K562 (cell line): Measurements from ENCODE around the gene ITSN1. TPM values are rescaled to one million over a fixed set of nuclear protein-coding genes. Genes with fewer than 3 reads are reported as not detected.

Source experiments
- ATAC-seq: fragments of 200-7000 bp; cut with Tn5 transposase; 3 replicates; pipeline ENCODE4 v1.9.1; 2020; ENCODE audit warnings: moderate library complexity
- BruUV-seq: library from RNA; stranded (reverse); fragments of 400-500 nt; replicated peaks from 2 replicates; lab custom pipeline; 2021; lab: Mats Ljungman, UMichigan
- CTCF ChIA-PET: fragments of 300-600 bp; formaldehyde crosslinking; extraction: SDS; loops from one replicate; lab custom pipeline; 2021; ENCODE audit warnings: low intra/inter-chr PET ratio; lab: Yijun Ruan, JAX
- POLR2A ChIA-PET: fragments of 300-600, 350-650 bp; sonication (Branson Sonifier 250); formaldehyde crosslinking; extraction: SDS; loops from one replicate; lab custom pipeline; 2021; ENCODE audit warnings: antibody characterized with exemption, inconsistent platforms; lab: Yijun Ruan, JAX
- DNase-seq, 4 experiments: peaks; one replicate each; pipeline versions ENCODE4 v3.0.0 to v3.0.0-alpha.2; 2011 to 2018; ENCODE audit warnings: low spot score in 3 of 4, mixed read lengths in 3 of 4; ENCODE audit errors: extremely low read depth in 1 of 4
- FAIRE-seq: peaks from 2 replicates; lab custom pipeline; 2011; peaks lifted over from hg19 to GRCh38; lab: Jason Lieb, UNC
- H2AFZ ChIP-seq: 2 replicates; pipeline ENCODE4 v1.6.0; 2011; ENCODE audit warnings: low read depth, low read length, control low read depth, inconsistent platforms
- H3K27ac ChIP-seq: fragments of 200-600 bp; 3 replicates; pipeline ENCODE4 v1.8.0; 2011; ENCODE audit warnings: low read depth, mild to moderate bottlenecking, control low read depth, inconsistent platforms, low read length, moderate library complexity, mixed read lengths; ENCODE audit errors: extremely low read depth
- H3K27me3 ChIP-seq, 2 experiments: fragments of 300-600 bp in 1 of 2; 2 replicates in 1 of 2; 3 replicates in 1 of 2; pipeline versions ENCODE4 v1.6.0 to v1.8.0; 2011; ENCODE audit warnings: inconsistent platforms in 2 of 2, low read length in 2 of 2, mild to moderate bottlenecking in 1 of 2, mixed read lengths in 1 of 2, moderate library complexity in 1 of 2; ENCODE audit not compliant: control insufficient read depth in 2 of 2, insufficient read depth in 2 of 2
- H3K36me3 ChIP-seq: fragments of 300-600 bp; 3 replicates; pipeline ENCODE4 v1.8.0; 2011; ENCODE audit warnings: mild to moderate bottlenecking, low read length, inconsistent platforms; ENCODE audit not compliant: control insufficient read depth, insufficient read depth
- H3K4me1 ChIP-seq, 2 experiments: fragments of 200-600 bp in 1 of 2; replicated peaks in 1 of 2; 2 replicates in 1 of 2; 3 replicates in 1 of 2; pipeline versions ENCODE4 v1.5.1 to v1.8.0; 2011; ENCODE audit warnings: inconsistent platforms in 2 of 2, low read length in 2 of 2, mild to moderate bottlenecking in 1 of 2, mixed read lengths in 1 of 2, moderate library complexity in 1 of 2; ENCODE audit not compliant: control insufficient read depth in 2 of 2, insufficient read depth in 2 of 2
- H3K4me2 ChIP-seq: 2 replicates; pipeline ENCODE4 v1.6.1; 2011; ENCODE audit warnings: low read length, control low read depth, inconsistent platforms, mixed read lengths; ENCODE audit not compliant: insufficient read depth
- H3K4me3 ChIP-seq: fragments of 200-600 bp; sonication (generic), shearing (Covaris generic); 2 replicates; pipeline ENCODE4 v1.5.1; 2016; ENCODE audit warnings: control low read depth, inconsistent platforms
- H3K79me2 ChIP-seq: fragments of 200-600 bp; 3 replicates; pipeline ENCODE4 v1.8.0; 2011; ENCODE audit warnings: low read length, inconsistent platforms; ENCODE audit not compliant: control insufficient read depth, insufficient read depth
- H3K9ac ChIP-seq, 2 experiments: 2 replicates each; pipeline versions ENCODE4 v1.6.0 to v1.6.1; 2011; ENCODE audit warnings: low read depth in 2 of 2, low read length in 2 of 2, control low read depth in 1 of 2, inconsistent platforms in 1 of 2, mild to moderate bottlenecking in 1 of 2, mixed read lengths in 1 of 2; ENCODE audit not compliant: insufficient read depth in 1 of 2
- H3K9me1 ChIP-seq: one replicate; pipeline ENCODE4 v1.6.0; 2011; ENCODE audit warnings: inconsistent platforms, mild to moderate bottlenecking, low read length, moderate library complexity; ENCODE audit not compliant: control insufficient read depth, insufficient read depth
- H3K9me3 ChIP-seq: replicated peaks from 2 replicates; pipeline ENCODE4 v1.5.1; 2011; ENCODE audit warnings: low read depth, low read length, inconsistent platforms; ENCODE audit not compliant: control insufficient read depth, insufficient read depth
- H4K20me1 ChIP-seq: replicated peaks from 2 replicates; pipeline ENCODE4 v1.6.1; 2011; ENCODE audit warnings: low read length, inconsistent platforms, mixed read lengths; ENCODE audit not compliant: control insufficient read depth, insufficient read depth
- ARHGAP35 ChIP-seq: fragments of 450-650 bp; IDR thresholded peaks from 2 replicates; pipeline ENCODE4 v1.6.1; 2018; ENCODE audit not compliant: partially characterized antibody
- ARID4B ChIP-seq: sonication (generic); formaldehyde crosslinking; IDR thresholded peaks from 2 replicates; pipeline ENCODE4 v1.8.0; 2022; ENCODE audit warnings: mild to moderate bottlenecking, missing genetic modification reagents
- C11orf30 ChIP-seq: fragments of 450-650 bp; IDR thresholded peaks from 2 replicates; pipeline ENCODE4 v1.6.1; 2016; ENCODE audit warnings: low read depth, mild to moderate bottlenecking
- DMBX1 ChIP-seq: fragments of 250-450 bp; sonication (Bioruptor Pico); IDR thresholded peaks from 2 replicates; pipeline ENCODE4 v1.8.0; 2022; ENCODE audit warnings: inconsistent platforms, mild to moderate bottlenecking, moderate library complexity, borderline replicate concordance
- HDAC3 ChIP-seq: fragments of 450-650 bp; IDR thresholded peaks from 2 replicates; pipeline ENCODE4 v1.6.1; 2018; ENCODE audit warnings: borderline replicate concordance, mild to moderate bottlenecking, moderate library complexity; ENCODE audit not compliant: partially characterized antibody
- HEY1 ChIP-seq: fragments of 250-450 bp; sonication (Bioruptor Pico); IDR thresholded peaks from 2 replicates; pipeline ENCODE4 v1.5.0; 2020; ENCODE audit warnings: mild to moderate bottlenecking, moderate library complexity, borderline replicate concordance
- MAFG ChIP-seq: fragments of 450-650 bp; conservative IDR thresholded peaks from 2 replicates; pipeline ENCODE4 v1.6.1; 2016; ENCODE audit warnings: missing genetic modification characterization, missing compliant biosample characterization
- ZFX ChIP-seq: sonication (generic); formaldehyde crosslinking; IDR thresholded peaks from 2 replicates; pipeline ENCODE4 v1.8.0; 2022; ENCODE audit warnings: mild to moderate bottlenecking, missing genetic modification reagents, moderate library complexity
- ZNF239 ChIP-seq: fragments of 250-450 bp; sonication (Bioruptor Pico); IDR thresholded peaks from 2 replicates; pipeline ENCODE4 v1.4.0; 2020; ENCODE audit warnings: mild to moderate bottlenecking
- ZNF444 ChIP-seq: fragments of 250-450 bp; sonication (Bioruptor Pico); IDR thresholded peaks from 2 replicates; pipeline ENCODE4 v1.4.0; 2020; ENCODE audit warnings: mild to moderate bottlenecking, moderate library complexity
- ZNF707 ChIP-seq: fragments of 250-450 bp; sonication (Bioruptor Pico); conservative IDR thresholded peaks from 2 replicates; pipeline ENCODE4 v1.8.0; 2022; ENCODE audit warnings: inconsistent platforms, mild to moderate bottlenecking, moderate library complexity
- ZSCAN29 ChIP-seq: fragments of 450-650 bp; IDR thresholded peaks from 2 replicates; pipeline ENCODE4 v1.6.1; 2017
- WGBS: fragments of 100-300 bp; shearing (Covaris generic); methylation state at CpG from one replicate; pipeline ENCODE4 v1.1.6; 2016; ENCODE audit warnings: low coverage, mixed read lengths; ENCODE audit not compliant: insufficient coverage; ENCODE audit errors: missing lambda C conversion rate; 5-methylcytosine and 5-hydroxymethylcytosine counted together
- in situ Hi-C: fragments of 300-500 bp; cut with MboI; formaldehyde crosslinking; loops from 4 replicates; pipeline ENCODE4 v1.15.0; 2018; ENCODE audit warnings: inconsistent platforms, mixed read lengths
- intact Hi-C: fragments of 100-400 bp; cut with micrococcal nuclease; formaldehyde crosslinking; loops from 2 replicates; pipeline ENCODE4 v1.14.2; 2022
- polyA plus RNA-seq, 8 experiments: library from polyadenylated mRNA; depleted of rRNA in 4 of 8; stranded (reverse) in 5 of 8; unstranded in 3 of 8; fragments of >200 nt; fragmentation: Nextera tagmentation in 2 of 8; fragmentation: Illumina TruSeq in 1 of 8; extraction: Ambion mirVana in 2 of 8; extraction: Trizol in 1 of 8; gene quantifications; 2 replicates each; pipeline versions ENCODE4 v1.2.1 to v1.2.3, GENCODE V29; 2011 to 2014; ENCODE audit warnings: inconsistent platforms in 1 of 8, missing spikeins in 1 of 8
- total RNA-seq, 7 experiments: library from RNA; depleted of rRNA in 6 of 7; stranded (reverse); fragments of >200 nt in 6 of 7; fragmentation: Illumina TruSeq in 2 of 7; extraction: Trizol in 2 of 7; gene quantifications; 2 replicates each; pipeline versions ENCODE4 v1.2.1 to v1.2.3, GENCODE V29; 2011 to 2021; ENCODE audit warnings: low replicate concordance in 1 of 7

The ITSN1 gene
- total and polyA plus RNA-seq, 9 of the 15 experiments (the other 6 are each of a cell fraction or from before 2014, with no cell fraction given), result 1.1 to 12.6 (median 4.8) TPM

- ChIA-PET POLR2A (interaction anchor here (4.0 kb wide), 1 partner anchor 8 kb away, joined by 30 read pairs; no protein-coding TSS in a partner anchor), CTCF (no interaction called here)
- H3K27ac ChIP-seq, result no peak overlapping the region
- no peak for FAIRE-seq
- no peak overlapping the region for H3K4me3 ChIP-seq
- no peak overlapping the region for H3K9ac ChIP-seq
- no peak for DNase-seq
- no peak for ATAC-seq
- no peaks in the 10 kb centered on the region for H3K36me3 ChIP-seq
- no peaks in the 10 kb centered on the region for H3K9me3 ChIP-seq
- no TSS peak for BruUV-seq
- no peaks in the 10 kb centered on the region for H3K79me2 ChIP-seq
- H3K4me1 ChIP-seq, result 0 out of 5 replicates have a peak, but pooled peaks cover 0 to 6% of the 10 kb centered on the region in 2 experiments
- WGBS, result 78% methylated on average over 15 of the region's 15 CpGs
- intact Hi-C loops (no loop called here), in situ Hi-C loops (no loop called here)
- H3K27me3 ChIP-seq, result no peaks in the 10 kb centered on the region
- no peak overlapping the region for H3K4me2 ChIP-seq
- H3K9me1 ChIP-seq, result no peaks in the 10 kb centered on the region
- H2AFZ ChIP-seq, result peak overlapping the region; percentile 48
- H4K20me1 ChIP-seq, result no peaks in the 10 kb centered on the region
- TF ChIP-seq ZNF239 (CRISPR knock-in tag) (no peak), ZSCAN29 (no peak), DMBX1 (CRISPR knock-in tag) (no peak), ZNF707 (no peak), C11orf30 (peak; percentile 94), ZFX (peak; percentile 48; the same call in 1 of the 2 replicates), MAFG (tag) (peak; percentile 91), ZNF444 (CRISPR knock-in tag) (no peak), HEY1 (CRISPR knock-in tag) (no peak), ARID4B (CRISPR knock-in tag) (no peak), ARHGAP35 (no peak), HDAC3 (no peak)
Observed at GRCh38 chr21:33940164-33940880, 298.0 kb downstream of the ITSN1 start.
